Subcutaneous abdominal adipose tissue (tissue), 5 donors: ENCODE data around the gene RNU6-9.
"Not testable (repeated sequence)": the region's sequence is repeated elsewhere in the genome, so short reads cannot be mapped to it uniquely, and the experiment has no call there.

Experiments used
- H3K27ac ChIP-seq: one replicate; pipeline ENCODE4 v1.7.0; 2013; ENCODE audit warnings: low read depth, mild to moderate bottlenecking, inconsistent platforms, low read length, moderate library complexity
- H3K27me3 ChIP-seq, 5 donors: one replicate each; pipeline ENCODE4 v1.7.0; 2013; ENCODE audit warnings: low read length in 5 of 5, inconsistent platforms in 1 of 5; ENCODE audit not compliant: control insufficient read depth in 5 of 5, insufficient read depth in 4 of 5
- H3K36me3 ChIP-seq, 5 donors: one replicate each; pipeline ENCODE4 v1.7.0; 2013; ENCODE audit warnings: low read length in 5 of 5; ENCODE audit not compliant: control insufficient read depth in 5 of 5, insufficient read depth in 5 of 5
- H3K4me1 ChIP-seq, 5 donors: one replicate each; pipeline ENCODE4 v1.7.0; 2013; ENCODE audit warnings: low read length in 5 of 5, mild to moderate bottlenecking in 3 of 5, moderate library complexity in 1 of 5; ENCODE audit not compliant: control insufficient read depth in 5 of 5, insufficient read depth in 5 of 5
- H3K4me3 ChIP-seq, 5 donors: one replicate each; pipeline ENCODE4 v1.7.0; 2013; ENCODE audit warnings: low read length in 5 of 5, low read depth in 1 of 5
- H3K9ac ChIP-seq, 5 donors: one replicate each; pipeline ENCODE4 v1.7.0; 2013; ENCODE audit warnings: low read length in 5 of 5, mild to moderate bottlenecking in 4 of 5, moderate library complexity in 3 of 5
- H3K9me3 ChIP-seq, 5 donors: one replicate each; pipeline ENCODE4 v1.7.0; 2013; ENCODE audit warnings: low read length in 5 of 5; ENCODE audit not compliant: control insufficient read depth in 5 of 5
- donor health status: healthy.
- donor health status: healthy.
- donor health status: healthy.
- donor health status: healthy.
- donor health status: healthy.

Gene RNU6-9

DNA sequence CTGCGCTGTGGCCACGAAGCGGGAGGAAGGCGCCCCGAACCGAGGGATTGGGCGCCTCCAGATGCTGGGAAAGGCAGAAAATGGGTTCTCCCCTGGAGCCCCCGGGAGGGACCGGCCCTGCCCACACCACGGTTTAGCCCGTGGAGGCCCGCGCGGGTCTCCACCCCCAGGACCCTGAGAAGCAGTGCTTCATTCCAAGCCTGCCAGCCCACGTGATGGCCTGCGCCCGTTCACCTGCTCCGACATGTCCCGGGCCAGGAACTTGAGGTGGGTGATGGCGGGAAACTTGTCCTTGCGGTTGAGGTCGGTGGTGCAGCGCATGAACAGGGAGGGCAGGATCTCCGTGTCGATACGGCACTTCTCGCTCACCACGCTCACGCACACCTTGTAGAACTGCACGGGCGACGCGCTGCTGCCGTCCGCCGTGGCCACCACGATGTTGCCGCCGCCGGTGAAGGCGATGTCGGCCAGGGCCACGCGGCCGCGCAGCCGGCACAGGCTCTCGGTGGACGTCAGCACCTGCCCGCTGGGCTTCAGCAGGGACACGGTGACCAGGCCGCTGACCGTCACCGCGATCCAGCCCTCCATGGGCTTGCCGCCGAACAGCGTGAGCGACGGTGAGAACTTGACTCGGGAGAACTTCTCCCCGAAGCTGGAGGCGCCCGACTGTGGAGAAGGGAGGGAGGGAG, 7.6 kb upstream of the RNU6-9 start:
- no peak overlapping the region for H3K27ac ChIP-seq
- no peak overlapping the region for H3K9ac ChIP-seq
- no peaks in the 10 kb centered on the region for H3K27me3 ChIP-seq
- no peaks in the 10 kb centered on the region for H3K9me3 ChIP-seq
- H3K36me3 ChIP-seq = peaks cover 0 to 93% (median 79%) of the 10 kb centered on the region in 5 donors
- H3K4me1 ChIP-seq = no peaks in the 10 kb centered on the region
- no peak overlapping the region for H3K4me3 ChIP-seq

DNA sequence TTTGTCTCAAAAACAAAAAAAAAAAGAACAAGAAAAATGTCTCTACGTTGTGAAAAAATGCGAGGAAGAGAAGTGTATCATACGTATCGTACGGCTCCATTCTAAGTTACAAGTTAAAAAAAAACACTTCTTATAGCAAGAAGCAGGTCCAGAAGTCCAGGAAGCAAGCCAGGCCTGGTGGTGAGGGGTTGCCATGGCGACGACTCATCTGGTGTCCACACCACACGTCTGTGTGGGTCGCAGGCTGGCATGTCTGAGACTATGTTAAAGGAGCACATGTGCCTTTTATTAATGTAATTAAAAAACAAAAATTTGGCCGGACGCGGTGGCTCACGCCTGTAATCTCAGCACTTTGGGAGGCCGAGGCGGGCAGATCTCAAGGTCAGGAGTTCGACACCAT, 6.2 kb upstream of the RNU6-9 start:
- H3K9ac ChIP-seq = no peak overlapping the region
- H3K4me1 ChIP-seq = peaks cover 0 to 8% (median 4%) of the 10 kb centered on the region in 5 donors
- no peak overlapping the region for H3K4me3 ChIP-seq
- H3K27ac ChIP-seq = no peak overlapping the region
- H3K36me3 ChIP-seq = peaks cover 0 to 84% (median 67%) of the 10 kb centered on the region in 5 donors
- H3K27me3 ChIP-seq = no peaks in the 10 kb centered on the region
- H3K9me3 ChIP-seq = no peaks in the 10 kb centered on the region

DNA sequence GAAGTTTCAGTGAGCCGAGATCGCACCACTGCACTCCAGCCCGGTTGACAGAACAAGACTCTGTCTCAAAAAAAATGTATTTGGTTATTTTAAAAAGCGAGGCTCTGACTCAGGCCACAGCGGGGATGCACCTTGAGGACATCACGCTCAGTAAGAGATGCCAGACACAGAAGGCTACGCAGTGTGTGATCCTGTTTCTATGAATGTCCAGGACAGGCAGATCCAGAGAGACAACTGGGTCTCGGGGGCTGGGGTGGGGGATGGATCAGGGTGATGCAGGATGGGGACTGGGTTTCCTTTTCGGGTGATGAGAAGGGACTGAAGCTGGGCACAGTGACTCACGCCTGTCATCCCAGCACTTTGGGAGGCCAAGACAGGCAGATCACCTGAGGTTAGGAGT, 5.7 kb upstream of the RNU6-9 start:
- peaks cover 0 to 78% (median 61%) of the 10 kb centered on the region in 5 donors for H3K36me3 ChIP-seq
- H3K9ac ChIP-seq = no peak overlapping the region
- H3K4me3 ChIP-seq = no peak overlapping the region
- H3K9me3 ChIP-seq = no peaks in the 10 kb centered on the region
- no peak overlapping the region for H3K27ac ChIP-seq
- no peaks in the 10 kb centered on the region for H3K27me3 ChIP-seq
- peaks cover 0 to 12% (median 8%) of the 10 kb centered on the region in 5 donors for H3K4me1 ChIP-seq

DNA sequence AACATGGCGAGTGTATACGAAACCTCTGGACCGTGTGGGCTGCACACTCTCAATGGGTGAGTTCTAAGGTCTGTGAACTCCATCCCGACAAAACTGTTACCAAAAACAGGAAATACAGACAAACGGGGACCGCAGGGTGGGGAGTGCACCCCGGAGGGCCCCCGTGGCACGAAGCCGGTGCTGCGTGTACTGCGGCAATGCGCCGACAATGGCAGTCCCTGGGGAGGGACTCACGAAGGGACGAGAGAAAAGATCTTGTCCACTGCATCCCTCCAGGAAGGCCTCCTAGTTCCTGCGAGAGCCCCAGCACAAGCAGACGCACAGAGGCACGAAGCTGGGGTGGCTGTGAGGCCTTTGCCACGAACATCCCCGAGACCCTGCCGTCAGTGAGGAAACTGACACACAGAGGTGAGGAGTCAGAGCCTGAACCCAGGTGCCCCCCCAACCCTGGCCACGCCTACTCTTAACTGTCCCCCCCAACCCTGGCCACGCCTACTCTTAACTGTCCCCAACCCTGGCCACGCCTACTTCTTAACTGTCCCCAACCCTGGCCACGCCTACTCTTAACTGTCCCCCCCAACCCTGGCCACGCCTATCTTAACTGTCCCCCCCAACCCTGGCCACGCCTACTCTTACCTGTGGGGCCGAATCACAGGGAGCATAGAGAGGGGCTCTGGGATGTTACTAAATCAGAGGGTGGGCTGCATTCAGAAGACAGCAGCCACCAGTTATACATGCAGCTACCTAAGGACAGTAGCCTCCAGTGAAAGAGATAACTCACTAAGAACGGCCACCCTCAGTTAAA, 4.5 kb upstream of the RNU6-9 start:
- H3K27ac ChIP-seq = no peak overlapping the region
- no peak overlapping the region for H3K9ac ChIP-seq
- no peaks in the 10 kb centered on the region for H3K27me3 ChIP-seq
- no peak overlapping the region for H3K4me3 ChIP-seq
- peaks cover 0 to 12% (median 8%) of the 10 kb centered on the region in 5 donors for H3K4me1 ChIP-seq
- H3K9me3 ChIP-seq = no peaks in the 10 kb centered on the region
- peaks cover 0 to 67% (median 51%) of the 10 kb centered on the region in 5 donors for H3K36me3 ChIP-seq

DNA sequence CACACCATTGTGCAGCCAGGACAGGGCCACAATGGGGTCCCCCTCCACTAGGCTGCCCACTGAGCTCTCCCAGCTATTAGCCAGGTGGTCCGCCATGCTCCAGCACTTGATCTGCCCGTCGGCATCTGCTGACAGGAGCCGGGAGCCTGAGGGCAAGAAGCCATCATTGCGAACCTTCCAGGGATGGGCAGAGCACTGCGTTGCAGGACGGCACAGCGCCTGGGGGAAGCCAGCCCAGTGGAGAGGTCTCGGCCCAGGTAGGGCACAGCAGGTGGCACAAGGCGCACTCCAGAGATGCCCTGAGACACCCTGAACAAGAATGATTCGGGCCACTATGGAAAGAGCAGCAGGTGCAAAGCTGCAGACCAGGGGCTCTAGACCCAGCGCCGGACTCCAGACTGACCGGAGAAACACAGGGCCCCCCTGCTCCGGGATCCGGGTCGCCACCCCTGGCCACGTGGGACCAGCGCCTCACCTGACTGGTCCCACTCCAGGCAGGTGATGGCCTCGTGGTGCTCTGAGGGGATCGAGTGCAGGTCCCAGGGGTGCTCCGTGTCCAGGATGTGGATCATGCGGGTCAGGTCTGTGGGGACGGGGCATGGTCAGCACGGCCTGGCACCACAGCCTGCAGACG, 3.5 kb upstream of the RNU6-9 start:
- H3K4me3 ChIP-seq = no peak overlapping the region
- no peaks in the 10 kb centered on the region for H3K9me3 ChIP-seq
- no peak overlapping the region for H3K9ac ChIP-seq
- H3K27ac ChIP-seq = no peak overlapping the region
- peaks cover 0 to 13% (median 8%) of the 10 kb centered on the region in 5 donors for H3K4me1 ChIP-seq
- H3K36me3 ChIP-seq = peaks cover 0 to 57% (median 44%) of the 10 kb centered on the region in 5 donors
- H3K27me3 ChIP-seq = no peaks in the 10 kb centered on the region

DNA sequence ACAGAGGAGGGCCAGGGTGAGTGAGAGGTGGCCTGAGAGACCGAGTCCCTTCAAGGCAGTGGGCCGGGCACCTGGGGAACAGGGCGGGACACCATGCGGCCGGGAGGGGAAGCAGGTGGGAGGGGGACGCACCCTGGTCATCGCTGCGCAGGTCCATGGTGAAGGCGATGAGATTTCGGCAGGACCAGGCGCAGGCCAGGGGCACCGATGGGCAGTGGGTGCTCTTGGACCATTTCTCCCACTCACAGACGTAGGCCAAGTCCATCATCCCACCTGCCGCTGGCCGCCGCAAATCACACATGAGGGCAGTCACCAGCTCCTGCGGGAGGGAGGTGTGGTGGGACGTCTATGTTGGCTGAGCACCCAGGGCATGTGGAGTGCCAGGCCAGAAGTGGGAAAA, 2.5 kb upstream of the RNU6-9 start:
- Histone ChIP-seq H3K4me1 (peaks cover 0 to 13% (median 8%) of the 10 kb centered on the region in 5 donors), H3K27me3 (no peaks in the 10 kb centered on the region), H3K27ac (no peak overlapping the region), H3K36me3 (peaks cover 0 to 46% (median 34%) of the 10 kb centered on the region in 5 donors), H3K4me3 (no peak overlapping the region), H3K9me3 (no peaks in the 10 kb centered on the region), H3K9ac (no peak overlapping the region)

DNA sequence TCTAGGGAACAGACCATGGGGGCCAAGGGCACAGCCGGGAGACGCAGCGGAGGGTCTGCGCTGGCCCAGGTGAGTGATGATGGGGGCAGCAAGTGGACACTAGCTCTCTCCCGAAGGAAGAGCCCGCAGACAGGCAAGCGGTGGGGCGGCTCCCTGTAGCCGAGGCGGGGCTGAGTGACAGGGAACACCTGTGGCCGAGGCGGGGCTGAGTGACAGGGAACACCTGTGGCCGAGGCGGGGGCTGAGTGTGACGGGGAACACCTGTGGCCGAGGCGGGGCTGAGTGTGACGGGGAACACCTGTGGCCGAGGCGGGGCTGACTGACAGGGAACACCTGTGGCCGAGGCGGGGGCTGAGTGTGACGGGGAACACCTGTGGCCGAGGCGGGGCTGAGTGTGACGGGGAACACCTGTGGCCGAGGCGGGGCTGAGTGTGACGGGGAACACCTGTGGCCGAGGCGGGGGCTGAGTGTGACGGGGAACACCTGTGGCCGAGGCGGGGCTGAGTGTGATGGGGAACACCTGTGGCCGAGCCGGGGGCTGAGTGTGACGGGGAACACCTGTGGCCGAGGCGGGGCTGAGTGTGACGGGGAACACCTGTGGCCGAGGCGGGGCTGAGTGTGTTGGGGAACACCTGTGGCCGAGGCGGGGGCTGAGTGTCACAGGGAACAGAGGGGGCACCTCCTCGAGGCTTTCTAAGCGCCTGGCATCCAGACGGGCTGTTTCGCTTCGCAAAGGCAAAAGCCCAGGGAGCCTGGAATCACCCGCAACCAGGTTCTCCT, 1.7 kb upstream of the RNU6-9 start:
- not testable (repeated sequence) for H3K9me3 ChIP-seq, H3K27me3 ChIP-seq
- peak overlapping the region; percentile 76 to 88 (median 82) for H3K9ac ChIP-seq
- H3K27ac ChIP-seq = peak overlapping the region; percentile 50
- peak overlapping the region; percentile 73 to 90 (median 87) for H3K4me3 ChIP-seq
- H3K36me3 ChIP-seq = peaks cover 0 to 40% (median 27%) of the 10 kb centered on the region in 5 donors
- peaks cover 0 to 13% (median 8%) of the 10 kb centered on the region in 5 donors for H3K4me1 ChIP-seq

DNA sequence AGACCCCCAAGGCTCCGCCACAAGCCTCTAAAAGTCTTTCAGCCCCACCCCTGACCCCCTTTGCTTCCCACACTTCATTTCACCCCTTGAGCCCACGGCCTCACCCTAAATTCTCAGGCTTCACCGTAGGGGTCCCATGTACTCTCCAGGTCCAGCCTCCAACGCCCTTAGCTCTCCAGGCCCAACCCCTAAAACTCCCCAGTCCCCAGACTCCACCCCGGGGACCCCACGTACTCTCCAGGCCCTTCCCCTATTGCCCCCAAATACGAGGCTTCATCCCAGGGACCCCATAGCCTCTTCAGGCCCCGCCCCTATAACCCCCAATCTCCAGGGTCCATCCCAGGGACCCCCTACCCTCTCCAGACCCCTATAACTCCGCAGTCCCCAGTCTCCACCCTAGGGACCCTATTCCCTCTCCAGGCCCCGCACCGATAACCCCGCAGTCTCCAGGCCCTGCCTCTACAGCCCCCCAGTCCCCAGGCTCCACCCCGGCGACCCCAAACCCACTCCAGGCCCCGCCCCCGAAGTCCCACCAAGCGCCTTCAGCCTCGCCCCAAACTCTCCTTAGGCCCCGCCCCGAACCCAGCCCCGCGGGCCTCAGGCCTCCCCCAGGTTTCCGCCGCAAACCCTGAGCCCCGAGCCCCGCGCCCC, 916 bp upstream of the RNU6-9 start:
- H3K9ac ChIP-seq = peak overlapping the region; percentile 76 to 88 (median 82)
- H3K4me1 ChIP-seq = peaks cover 0 to 13% (median 8%) of the 10 kb centered on the region in 5 donors
- no peaks in the 10 kb centered on the region for H3K9me3 ChIP-seq
- H3K27me3 ChIP-seq = no peaks in the 10 kb centered on the region
- H3K36me3 ChIP-seq = peaks cover 0 to 40% (median 28%) of the 10 kb centered on the region in 5 donors
- peak overlapping the region; percentile 73 to 90 (median 87) for H3K4me3 ChIP-seq
- H3K27ac ChIP-seq = peak overlapping the region; percentile 50

DNA sequence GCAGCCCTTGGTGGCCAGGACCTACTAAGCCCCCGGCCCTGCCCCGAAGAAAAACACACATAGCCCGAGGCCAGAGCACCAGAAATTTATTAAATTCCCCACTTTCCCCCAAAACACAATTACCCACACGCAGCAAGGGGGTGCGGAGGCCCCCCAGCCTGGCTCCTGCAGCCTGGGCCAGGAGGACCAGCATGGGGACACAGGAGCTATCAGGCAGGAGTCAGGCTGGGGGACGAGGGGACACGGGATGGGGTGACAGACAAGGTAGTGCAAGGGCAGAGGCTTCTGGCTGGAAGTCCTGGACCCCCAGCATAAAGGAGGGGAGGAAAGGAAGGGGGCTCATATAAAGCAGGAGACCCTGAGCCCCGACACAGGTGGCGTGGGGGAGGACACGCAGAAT, 3.1 kb downstream of the RNU6-9 start:
- H3K36me3 ChIP-seq = peaks cover 0 to 32% (median 15%) of the 10 kb centered on the region in 5 donors
- no peak overlapping the region for H3K27ac ChIP-seq
- no peaks in the 10 kb centered on the region for H3K27me3 ChIP-seq

More for the DNA sequence above, 3.1 kb downstream of the RNU6-9 start:
- H3K9me3 ChIP-seq = no peaks in the 10 kb centered on the region
- H3K4me3 ChIP-seq = no peak overlapping the region
- no peak overlapping the region for H3K9ac ChIP-seq
- H3K4me1 ChIP-seq = peaks cover 0 to 13% (median 7%) of the 10 kb centered on the region in 5 donors
